ENCODE results near the gene MYO3B.

DNA sequence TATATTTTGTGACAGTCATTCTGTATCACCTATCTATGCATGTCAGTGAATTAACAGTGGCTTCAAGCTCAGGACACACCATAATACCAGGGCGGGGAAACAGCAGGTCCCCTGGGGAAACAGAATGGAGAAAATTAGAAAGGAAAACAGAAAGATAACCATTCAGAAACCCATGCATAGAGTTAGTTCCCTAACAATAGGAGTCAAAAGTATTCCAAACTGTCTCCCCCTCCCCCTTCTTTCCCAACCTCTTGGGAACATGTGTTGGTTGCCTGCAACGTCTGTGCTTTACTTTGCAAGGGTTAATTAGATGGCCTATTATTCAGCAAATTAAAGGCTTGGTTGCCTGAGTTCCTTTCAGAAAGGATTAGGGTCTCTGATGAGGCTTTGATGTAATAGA lies 176.4 kb downstream of the MYO3B start:
- TF ChIP-seq, protein P1, sequence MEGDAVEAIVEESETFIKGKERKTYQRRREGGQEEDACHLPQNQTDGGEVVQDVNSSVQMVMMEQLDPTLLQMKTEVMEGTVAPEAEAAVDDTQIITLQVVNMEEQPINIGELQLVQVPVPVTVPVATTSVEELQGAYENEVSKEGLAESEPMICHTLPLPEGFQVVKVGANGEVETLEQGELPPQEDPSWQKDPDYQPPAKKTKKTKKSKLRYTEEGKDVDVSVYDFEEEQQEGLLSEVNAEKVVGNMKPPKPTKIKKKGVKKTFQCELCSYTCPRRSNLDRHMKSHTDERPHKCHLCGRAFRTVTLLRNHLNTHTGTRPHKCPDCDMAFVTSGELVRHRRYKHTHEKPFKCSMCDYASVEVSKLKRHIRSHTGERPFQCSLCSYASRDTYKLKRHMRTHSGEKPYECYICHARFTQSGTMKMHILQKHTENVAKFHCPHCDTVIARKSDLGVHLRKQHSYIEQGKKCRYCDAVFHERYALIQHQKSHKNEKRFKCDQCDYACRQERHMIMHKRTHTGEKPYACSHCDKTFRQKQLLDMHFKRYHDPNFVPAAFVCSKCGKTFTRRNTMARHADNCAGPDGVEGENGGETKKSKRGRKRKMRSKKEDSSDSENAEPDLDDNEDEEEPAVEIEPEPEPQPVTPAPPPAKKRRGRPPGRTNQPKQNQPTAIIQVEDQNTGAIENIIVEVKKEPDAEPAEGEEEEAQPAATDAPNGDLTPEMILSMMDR (IDR thresholded peaks at IDR 0.05) = no peak
- TF ChIP-seq ZFX (IDR thresholded peaks at IDR 0.05; ENCODE audit: borderline replicate concordance) = no peak
